ENCODE measurements around the gene STX5. TPM values are rescaled to one million over a fixed set of nuclear protein-coding genes. Genes with fewer than 3 reads are reported as not detected.

Gene STX5
- total and polyA plus RNA-seq, 4 donors = 19.8 to 47.6 (median 37.7) TPM

DNA sequence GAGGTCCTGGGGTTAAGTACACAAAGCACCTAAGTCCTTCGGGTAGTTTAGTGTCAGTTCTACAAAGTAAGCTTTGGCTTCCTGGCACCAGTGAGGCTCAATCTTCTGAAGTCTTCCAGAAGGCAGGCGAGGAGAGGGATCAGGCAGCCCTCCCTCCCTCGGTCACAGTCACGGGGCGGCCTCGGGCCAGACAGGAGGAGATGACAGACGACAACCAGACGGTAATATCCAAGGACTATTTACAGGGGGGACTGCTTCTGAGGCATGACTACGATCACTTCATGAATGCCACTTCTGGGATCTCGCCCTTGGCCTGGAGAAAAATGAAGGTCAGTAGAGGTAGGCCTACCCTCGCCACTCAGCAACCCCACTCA lies 39.7 kb downstream of the STX5 start:
- H3K27ac ChIP-seq (ENCODE audit: low read depth in 1 of 2, low read length in 1 of 2) = peak overlapping the region; percentile 62 to 75
- ATAC-seq (ENCODE audit: insufficient read depth, low FRiP score) (no peak), DNase-seq (peak; percentile 82 to 89 (median 88))
- peaks cover 0 to 27% (median 8%) of the 10 kb centered on the region in 5 donors for H3K4me1 ChIP-seq (ENCODE audit: control insufficient read depth in 5 of 5, insufficient read depth in 5 of 5, low read length in 5 of 5)
- H3K9ac ChIP-seq (ENCODE audit: insufficient read depth in 1 of 2, low read length in 2 of 2) = peak overlapping the region in 1 of 2 donors; percentile 73
- no peak overlapping the region for H3K4me3 ChIP-seq
- TF ChIP-seq, protein P1, sequence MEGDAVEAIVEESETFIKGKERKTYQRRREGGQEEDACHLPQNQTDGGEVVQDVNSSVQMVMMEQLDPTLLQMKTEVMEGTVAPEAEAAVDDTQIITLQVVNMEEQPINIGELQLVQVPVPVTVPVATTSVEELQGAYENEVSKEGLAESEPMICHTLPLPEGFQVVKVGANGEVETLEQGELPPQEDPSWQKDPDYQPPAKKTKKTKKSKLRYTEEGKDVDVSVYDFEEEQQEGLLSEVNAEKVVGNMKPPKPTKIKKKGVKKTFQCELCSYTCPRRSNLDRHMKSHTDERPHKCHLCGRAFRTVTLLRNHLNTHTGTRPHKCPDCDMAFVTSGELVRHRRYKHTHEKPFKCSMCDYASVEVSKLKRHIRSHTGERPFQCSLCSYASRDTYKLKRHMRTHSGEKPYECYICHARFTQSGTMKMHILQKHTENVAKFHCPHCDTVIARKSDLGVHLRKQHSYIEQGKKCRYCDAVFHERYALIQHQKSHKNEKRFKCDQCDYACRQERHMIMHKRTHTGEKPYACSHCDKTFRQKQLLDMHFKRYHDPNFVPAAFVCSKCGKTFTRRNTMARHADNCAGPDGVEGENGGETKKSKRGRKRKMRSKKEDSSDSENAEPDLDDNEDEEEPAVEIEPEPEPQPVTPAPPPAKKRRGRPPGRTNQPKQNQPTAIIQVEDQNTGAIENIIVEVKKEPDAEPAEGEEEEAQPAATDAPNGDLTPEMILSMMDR (IDR thresholded peaks at IDR 0.05; ENCODE audit: control extremely low read depth, extremely low read depth) = no peak
- no peaks in the 10 kb centered on the region for H3K27me3 ChIP-seq (ENCODE audit: control insufficient read depth in 3 of 3, insufficient read depth in 3 of 3, low read length in 2 of 3)
- H3K9me3 ChIP-seq (ENCODE audit: control insufficient read depth in 4 of 4, insufficient read depth in 3 of 4, low read length in 3 of 4) = no peaks in the 10 kb centered on the region
- peaks cover 23 to 41% (median 33%) of the 10 kb centered on the region in 4 donors for H3K36me3 ChIP-seq (ENCODE audit: control insufficient read depth in 4 of 4, insufficient read depth in 4 of 4, low read length in 4 of 4)
- 28 to 29% methylated on average over 11 of the region's 11 CpGs for WGBS, 2 donors

DNA sequence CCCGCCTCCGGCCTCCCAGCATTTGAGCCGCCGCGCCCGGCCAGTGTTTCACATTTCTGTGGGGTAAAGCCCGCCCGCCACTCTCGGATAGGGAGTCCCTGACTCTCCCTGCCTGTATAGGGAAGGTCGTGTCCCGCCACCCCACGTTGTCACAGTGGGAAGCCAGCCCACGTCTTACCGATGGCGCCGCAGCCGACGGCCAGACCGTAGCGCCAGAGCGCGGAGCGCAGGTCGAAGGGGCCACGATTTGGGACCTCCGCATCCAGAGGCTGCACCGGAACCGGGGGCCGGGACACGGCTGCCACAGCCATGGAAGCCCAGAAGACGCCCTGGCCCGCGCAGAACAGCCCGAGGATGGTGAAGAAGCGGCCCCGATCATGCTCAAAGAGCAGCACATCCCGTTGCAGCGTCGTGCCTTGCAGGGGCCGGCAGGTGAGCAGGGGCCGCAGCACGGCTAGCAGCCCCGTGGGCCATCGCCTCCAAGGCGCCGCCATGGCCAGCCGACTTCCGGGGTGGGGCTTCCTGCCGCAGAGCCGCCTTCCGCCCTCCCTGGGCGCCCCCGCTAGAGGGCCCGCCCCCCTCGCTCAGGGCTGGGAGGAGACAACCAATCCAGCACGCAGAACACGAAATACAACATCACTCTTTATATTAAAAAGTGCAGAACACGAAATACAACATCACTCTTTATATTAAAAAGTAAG lies 40.2 kb downstream of the STX5 start, which contains the start of gene TMEM223:
Gene TMEM223 (minus strand): TSS at position 506 of the 701 bp plus-strand sequence. CDS start 12 bp downstream, at position 494.
- 0% methylated on average over 58 of the region's 58 CpGs for WGBS, 2 donors
- TF ChIP-seq, protein P1 (IDR thresholded peaks at IDR 0.05; ENCODE audit: control extremely low read depth, extremely low read depth) = peak; percentile 11

DNA sequence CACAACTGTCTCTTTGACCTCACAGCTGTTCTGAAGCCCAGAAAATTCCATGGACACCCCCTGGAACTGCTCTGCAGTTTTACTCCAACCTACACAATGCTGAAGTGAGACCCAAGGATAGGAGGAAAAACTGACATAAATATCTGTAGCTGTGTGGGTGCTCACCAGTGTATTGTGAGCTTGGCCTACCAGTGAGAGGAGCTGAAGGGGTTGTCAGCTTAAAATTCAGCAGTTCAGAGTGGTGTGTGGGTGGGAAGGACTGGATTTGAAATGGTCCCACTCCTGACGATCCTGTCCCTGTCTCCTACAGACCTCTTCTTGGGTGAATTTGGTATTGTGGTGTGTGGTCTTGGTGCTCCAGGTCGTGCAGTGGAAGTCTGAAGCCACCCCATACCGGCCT lies 42.3 kb downstream of the STX5 start:
- no peak overlapping the region for H3K27ac ChIP-seq (ENCODE audit: low read depth in 1 of 2, low read length in 1 of 2)

More for the DNA sequence above, 40.2 kb downstream of the STX5 start, which contains the start of gene TMEM223:
- H3K9ac ChIP-seq (ENCODE audit: insufficient read depth in 1 of 2, low read length in 2 of 2) = peak within 1 kb of the TSS; percentile 50 to 73
- peak; percentile 92 to 93 (median 92) for DNase-seq
- peak; percentile 84 for ATAC-seq (ENCODE audit: insufficient read depth, low FRiP score)
- peaks cover 19 to 38% (median 32%) of the 10 kb centered on the region in 4 donors for H3K36me3 ChIP-seq (ENCODE audit: control insufficient read depth in 4 of 4, insufficient read depth in 4 of 4, low read length in 4 of 4)
- H3K27me3 ChIP-seq (ENCODE audit: control insufficient read depth in 3 of 3, insufficient read depth in 3 of 3, low read length in 2 of 3) = no peaks in the 10 kb centered on the region
- peaks cover 0 to 27% (median 8%) of the 10 kb centered on the region in 5 donors for H3K4me1 ChIP-seq (ENCODE audit: control insufficient read depth in 5 of 5, insufficient read depth in 5 of 5, low read length in 5 of 5)
- H3K27ac ChIP-seq (ENCODE audit: low read depth in 1 of 2, low read length in 1 of 2) = peak within 1 kb of the TSS; percentile 75 to 82
- no peaks in the 10 kb centered on the region for H3K9me3 ChIP-seq (ENCODE audit: control insufficient read depth in 4 of 4, insufficient read depth in 3 of 4, low read length in 3 of 4)
- H3K4me3 ChIP-seq = peak within 1 kb of the TSS; percentile 76

More for the DNA sequence above, 42.3 kb downstream of the STX5 start:
- ATAC-seq (ENCODE audit: insufficient read depth, low FRiP score) (no peak), DNase-seq (no peak)
- Histone ChIP-seq H3K36me3 (ENCODE audit: control insufficient read depth in 4 of 4, insufficient read depth in 4 of 4, low read length in 4 of 4) (peaks cover 7 to 27% (median 25%) of the 10 kb centered on the region in 4 donors), H3K27me3 (ENCODE audit: control insufficient read depth in 3 of 3, insufficient read depth in 3 of 3, low read length in 2 of 3) (no peaks in the 10 kb centered on the region), H3K4me1 (ENCODE audit: control insufficient read depth in 5 of 5, insufficient read depth in 5 of 5, low read length in 5 of 5) (peaks cover 3 to 27% (median 12%) of the 10 kb centered on the region in 5 donors), H3K9ac (ENCODE audit: insufficient read depth in 1 of 2, low read length in 2 of 2) (no peak overlapping the region), H3K9me3 (ENCODE audit: control insufficient read depth in 4 of 4, insufficient read depth in 3 of 4, low read length in 3 of 4) (no peaks in the 10 kb centered on the region), H3K4me3 (no peak overlapping the region)
- TF ChIP-seq, protein P1 (IDR thresholded peaks at IDR 0.05; ENCODE audit: control extremely low read depth, extremely low read depth) = no peak
- WGBS, 2 donors = 63 to 80% methylated on average over 3 of the region's 3 CpGs
